Gastrocnemius medialis (tissue), 4 donors: ENCODE measurements around the gene BMPR1B.

Experiments used
- CTCF ChIP-seq, 5 experiments: fragments of 450-650 bp in 3 of 5; fragments of 200-600 bp in 2 of 5; sonication (generic) in 2 of 5; IDR thresholded peaks in 4 of 5; conservative IDR thresholded peaks in 1 of 5; 1 replicate in 4 of 5; 2 replicates in 1 of 5; pipeline ENCODE4 v1.5.1; 2016 to 2019; ENCODE audit warnings: antibody characterized with exemption in 5 of 5, mild to moderate bottlenecking in 3 of 5, moderate library complexity in 3 of 5
- POLR2A ChIP-seq, 2 donors: fragments of 450-650 bp; IDR thresholded peaks; one replicate each; pipeline ENCODE4 v1.6.1; 2017; ENCODE audit warnings: antibody characterized with exemption in 2 of 2, mild to moderate bottlenecking in 2 of 2, moderate library complexity in 2 of 2

DNA sequence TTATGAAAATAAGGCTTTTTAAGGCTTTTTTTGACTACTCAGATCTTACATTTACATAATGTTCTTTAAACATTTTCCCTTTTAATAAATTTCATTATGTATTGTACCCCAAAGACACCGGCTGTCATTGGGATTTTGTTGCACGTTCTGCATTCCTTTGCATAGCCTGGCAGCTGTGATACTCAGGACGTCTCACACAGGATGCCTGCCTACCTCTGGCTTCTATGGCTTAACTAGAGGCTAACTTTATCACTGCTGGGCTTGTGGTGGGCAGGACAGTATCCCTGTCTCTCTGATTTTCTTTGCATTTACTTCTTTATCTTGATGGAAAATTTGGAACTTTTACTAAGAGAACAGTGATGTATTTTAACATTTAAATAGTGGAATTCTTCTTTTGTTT, 147.8 kb downstream of the BMPR1B start:
- no peak for TF ChIP-seq POLR2A (IDR thresholded peaks at IDR 0.05)
- TF ChIP-seq CTCF (IDR thresholded peaks at IDR 0.05 in 4 of 5, conservative IDR thresholded peaks at IDR 0.05 in 1 of 5) = no peak
